Endothelial cell of umbilical vein (primary cell): ENCODE data around the gene DCHS2.

Source experiments
- EZH2 ChIP-seq: IDR thresholded peaks from 2 replicates; pipeline ENCODE4 v1.6.1; 2012; ENCODE audit warnings: borderline replicate concordance, low read depth, mild to moderate bottlenecking, moderate library complexity, low read length, inconsistent platforms; ENCODE audit not compliant: severe bottlenecking
- JUN ChIP-seq: IDR thresholded peaks from 2 replicates; pipeline ENCODE4 v1.6.1; 2011; ENCODE audit warnings: borderline replicate concordance, low read depth; ENCODE audit not compliant: insufficient read length, insufficient read depth
- POLR2A ChIP-seq: IDR thresholded peaks from 2 replicates; pipeline ENCODE4 v1.6.1; 2012; ENCODE audit warnings: low read depth, mild to moderate bottlenecking, control low read depth, low read length
- POLR2AphosphoS5 ChIP-seq: IDR thresholded peaks from 2 replicates; pipeline ENCODE4 v1.6.1; 2012; ENCODE audit warnings: low read depth, mild to moderate bottlenecking, control low read depth, low read length, moderate library complexity; ENCODE audit not compliant: insufficient read depth
- TF ChIP-seq, protein P1 (sequence below), 2 donors: IDR thresholded peaks; 1 replicate in 1 of 2; 2 replicates in 1 of 2; pipeline ENCODE4 v1.5.1; 2011; ENCODE audit warnings: low read length in 2 of 2, mild to moderate bottlenecking in 2 of 2, moderate library complexity in 2 of 2, control low read depth in 1 of 2, inconsistent platforms in 1 of 2, low read depth in 1 of 2; ENCODE audit not compliant: insufficient read depth in 1 of 2; ENCODE audit errors: extremely low read depth in 1 of 2
- TF ChIP-seq, protein P2 (sequence below): IDR thresholded peaks from 2 replicates; pipeline ENCODE4 v1.6.1; 2011; ENCODE audit not compliant: insufficient read depth, insufficient read length

DNA sequence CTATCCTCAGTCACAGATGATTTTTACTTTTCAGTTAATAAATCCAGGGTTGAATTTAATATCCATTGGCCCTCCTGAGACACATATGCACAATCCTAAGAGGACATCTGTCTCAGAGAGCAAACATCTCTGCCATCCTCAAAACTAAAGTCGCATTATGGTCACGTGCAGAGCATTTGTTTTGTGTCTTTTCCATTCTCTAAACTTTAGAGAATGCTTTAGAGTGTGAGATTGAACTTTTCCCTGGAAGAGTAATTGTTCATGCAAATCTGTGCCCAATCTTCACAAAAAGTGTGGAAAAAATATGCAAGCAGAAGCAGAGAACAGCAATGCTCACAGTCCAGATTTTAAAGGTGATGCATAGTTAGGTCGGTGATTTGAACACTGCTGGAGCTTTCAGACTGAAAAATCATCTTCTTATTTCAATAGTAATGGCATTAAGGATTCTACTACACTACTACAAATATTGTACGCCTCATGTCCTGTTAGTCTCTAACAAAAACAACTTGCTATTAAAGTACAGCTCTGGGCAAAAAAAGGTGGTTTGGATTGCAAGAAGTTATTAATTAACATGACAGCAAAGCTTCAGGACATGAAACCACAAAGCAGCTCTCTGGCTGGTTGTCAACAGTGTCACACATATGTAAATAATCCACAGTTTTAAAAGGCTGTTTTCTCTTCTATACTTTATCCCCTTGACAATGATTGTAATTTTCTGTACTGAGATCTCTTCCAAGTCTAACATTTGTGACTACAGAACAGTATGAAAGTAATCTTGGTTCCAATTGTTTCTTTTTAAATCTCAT is 19.9 kb downstream of the DCHS2 start:
- TF ChIP-seq JUN (no peak), EZH2 (no peak), POLR2A (no peak), POLR2AphosphoS5 (no peak)
- TF ChIP-seq, protein P1, sequence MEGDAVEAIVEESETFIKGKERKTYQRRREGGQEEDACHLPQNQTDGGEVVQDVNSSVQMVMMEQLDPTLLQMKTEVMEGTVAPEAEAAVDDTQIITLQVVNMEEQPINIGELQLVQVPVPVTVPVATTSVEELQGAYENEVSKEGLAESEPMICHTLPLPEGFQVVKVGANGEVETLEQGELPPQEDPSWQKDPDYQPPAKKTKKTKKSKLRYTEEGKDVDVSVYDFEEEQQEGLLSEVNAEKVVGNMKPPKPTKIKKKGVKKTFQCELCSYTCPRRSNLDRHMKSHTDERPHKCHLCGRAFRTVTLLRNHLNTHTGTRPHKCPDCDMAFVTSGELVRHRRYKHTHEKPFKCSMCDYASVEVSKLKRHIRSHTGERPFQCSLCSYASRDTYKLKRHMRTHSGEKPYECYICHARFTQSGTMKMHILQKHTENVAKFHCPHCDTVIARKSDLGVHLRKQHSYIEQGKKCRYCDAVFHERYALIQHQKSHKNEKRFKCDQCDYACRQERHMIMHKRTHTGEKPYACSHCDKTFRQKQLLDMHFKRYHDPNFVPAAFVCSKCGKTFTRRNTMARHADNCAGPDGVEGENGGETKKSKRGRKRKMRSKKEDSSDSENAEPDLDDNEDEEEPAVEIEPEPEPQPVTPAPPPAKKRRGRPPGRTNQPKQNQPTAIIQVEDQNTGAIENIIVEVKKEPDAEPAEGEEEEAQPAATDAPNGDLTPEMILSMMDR (IDR thresholded peaks at IDR 0.05; ENCODE audit: extremely low read depth in 1 of 2, insufficient read depth in 1 of 2, low read depth in 1 of 2, low read length in 2 of 2): no peak
- TF ChIP-seq, protein P2, sequence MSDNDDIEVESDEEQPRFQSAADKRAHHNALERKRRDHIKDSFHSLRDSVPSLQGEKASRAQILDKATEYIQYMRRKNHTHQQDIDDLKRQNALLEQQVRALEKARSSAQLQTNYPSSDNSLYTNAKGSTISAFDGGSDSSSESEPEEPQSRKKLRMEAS: no peak
